Ovary (tissue), 3 donors: ENCODE measurements around the gene ELL2.

Experiments used
- EP300 ChIP-seq: sonication (generic); formaldehyde crosslinking; IDR thresholded peaks from one replicate; pipeline ENCODE4 v1.6.1; 2017; ENCODE audit warnings: antibody characterized with exemption
- POLR2A ChIP-seq: fragments of 450-650 bp; IDR thresholded peaks from one replicate; pipeline ENCODE4 v1.6.1; 2017; ENCODE audit warnings: antibody characterized with exemption, mild to moderate bottlenecking, moderate library complexity
- TF ChIP-seq, protein P1 (sequence below), 3 donors: fragments of 450-650 bp in 2 of 3; fragments of 200-600 bp in 1 of 3; IDR thresholded peaks; one replicate each; pipeline versions ENCODE4 v1.5.1 to v1.8.0; 2016 to 2022; ENCODE audit warnings: antibody characterized with exemption in 3 of 3, mild to moderate bottlenecking in 1 of 3
- donor health status: DM: no; HTN: no; CAD: no.

GRCh38 chr5:95924720-95925377, 36.8 kb downstream of the ELL2 start:
- TF ChIP-seq POLR2A (no peak), EP300 (no peak)
- TF ChIP-seq, protein P1, sequence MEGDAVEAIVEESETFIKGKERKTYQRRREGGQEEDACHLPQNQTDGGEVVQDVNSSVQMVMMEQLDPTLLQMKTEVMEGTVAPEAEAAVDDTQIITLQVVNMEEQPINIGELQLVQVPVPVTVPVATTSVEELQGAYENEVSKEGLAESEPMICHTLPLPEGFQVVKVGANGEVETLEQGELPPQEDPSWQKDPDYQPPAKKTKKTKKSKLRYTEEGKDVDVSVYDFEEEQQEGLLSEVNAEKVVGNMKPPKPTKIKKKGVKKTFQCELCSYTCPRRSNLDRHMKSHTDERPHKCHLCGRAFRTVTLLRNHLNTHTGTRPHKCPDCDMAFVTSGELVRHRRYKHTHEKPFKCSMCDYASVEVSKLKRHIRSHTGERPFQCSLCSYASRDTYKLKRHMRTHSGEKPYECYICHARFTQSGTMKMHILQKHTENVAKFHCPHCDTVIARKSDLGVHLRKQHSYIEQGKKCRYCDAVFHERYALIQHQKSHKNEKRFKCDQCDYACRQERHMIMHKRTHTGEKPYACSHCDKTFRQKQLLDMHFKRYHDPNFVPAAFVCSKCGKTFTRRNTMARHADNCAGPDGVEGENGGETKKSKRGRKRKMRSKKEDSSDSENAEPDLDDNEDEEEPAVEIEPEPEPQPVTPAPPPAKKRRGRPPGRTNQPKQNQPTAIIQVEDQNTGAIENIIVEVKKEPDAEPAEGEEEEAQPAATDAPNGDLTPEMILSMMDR (IDR thresholded peaks at IDR 0.05) = no peak
